HEK293T (cell line): ENCODE results near the gene TBC1D5.
"Not testable (repeated sequence)": the region's sequence is repeated elsewhere in the genome, so short reads cannot be mapped to it uniquely, and the experiment has no call there.

ENCODE experiments used
- CTCF ChIA-PET: fragments of 350-600 bp; formaldehyde crosslinking; extraction: SDS; loops from one replicate; lab custom pipeline; 2021; ENCODE audit warnings: antibody characterized with exemption, inconsistent platforms; lab: Yijun Ruan, JAX
- POLR2A ChIA-PET: fragments of 350-600 bp; formaldehyde crosslinking; extraction: SDS; loops from one replicate; lab custom pipeline; 2020; ENCODE audit warnings: antibody characterized with exemption, inconsistent platforms; lab: Yijun Ruan, JAX
- DNase-seq: peaks from one replicate; pipeline ENCODE4 v3.0.0; 2012; ENCODE audit warnings: mixed read lengths; ENCODE audit errors: extremely low spot score
- ARNT ChIP-seq: fragments of 450-650 bp; IDR thresholded peaks from 2 replicates; pipeline ENCODE4 v1.6.1; 2017; ENCODE audit warnings: mild to moderate bottlenecking
- BHLHE40 ChIP-seq: fragments of 450-650 bp; IDR thresholded peaks from 2 replicates; pipeline ENCODE4 v1.6.1; 2016; ENCODE audit warnings: mild to moderate bottlenecking, moderate library complexity, borderline replicate concordance
- CTBP1 ChIP-seq: fragments of 450-650 bp; IDR thresholded peaks from 2 replicates; pipeline ENCODE4 v1.6.1; 2016; ENCODE audit warnings: borderline replicate concordance
- ELF4 ChIP-seq: fragments of 450-650 bp; IDR thresholded peaks from 2 replicates; pipeline ENCODE4 v1.6.1; 2017; ENCODE audit warnings: antibody characterized with exemption
- FOXA1 ChIP-seq: fragments of 450-650 bp; IDR thresholded peaks from 2 replicates; pipeline ENCODE4 v1.6.1; 2016; ENCODE audit warnings: mild to moderate bottlenecking
- FOXK2 ChIP-seq: fragments of 450-650 bp; IDR thresholded peaks from 2 replicates; pipeline ENCODE4 v1.6.1; 2016; ENCODE audit warnings: mild to moderate bottlenecking
- FOXM1 ChIP-seq: fragments of 450-650 bp; IDR thresholded peaks from 2 replicates; pipeline ENCODE4 v1.6.1; 2017; ENCODE audit warnings: mild to moderate bottlenecking, borderline replicate concordance
- HDGF ChIP-seq: fragments of 450-650 bp; IDR thresholded peaks from 2 replicates; pipeline ENCODE4 v1.6.1; 2017; ENCODE audit warnings: antibody characterized with exemption, borderline replicate concordance
- L3MBTL2 ChIP-seq: fragments of 450-650 bp; conservative IDR thresholded peaks from 2 replicates; pipeline ENCODE4 v1.6.1; 2016; ENCODE audit warnings: mild to moderate bottlenecking
- LEF1 ChIP-seq: fragments of 450-650 bp; IDR thresholded peaks from 2 replicates; pipeline ENCODE4 v1.6.1; 2017; ENCODE audit warnings: mild to moderate bottlenecking, borderline replicate concordance
- NFRKB ChIP-seq: fragments of 450-650 bp; IDR thresholded peaks from 2 replicates; pipeline ENCODE4 v1.6.1; 2016; ENCODE audit warnings: mild to moderate bottlenecking, moderate library complexity
- SP1 ChIP-seq: fragments of 450-650 bp; IDR thresholded peaks from 2 replicates; pipeline ENCODE4 v1.6.1; 2017
- SUZ12 ChIP-seq: fragments of 450-650 bp; IDR thresholded peaks from 2 replicates; pipeline ENCODE4 v1.6.1; 2016; ENCODE audit warnings: mild to moderate bottlenecking
- TARDBP ChIP-seq: fragments of 450-650 bp; IDR thresholded peaks from 2 replicates; pipeline ENCODE4 v1.6.1; 2016
- ZNF384 ChIP-seq: fragments of 450-650 bp; IDR thresholded peaks from 2 replicates; pipeline ENCODE4 v1.6.1; 2016
- TF ChIP-seq, protein P1 (sequence below): fragments of 450-650 bp; IDR thresholded peaks from 2 replicates; pipeline ENCODE4 v1.6.1; 2016

TBC1D5 gene

DNA sequence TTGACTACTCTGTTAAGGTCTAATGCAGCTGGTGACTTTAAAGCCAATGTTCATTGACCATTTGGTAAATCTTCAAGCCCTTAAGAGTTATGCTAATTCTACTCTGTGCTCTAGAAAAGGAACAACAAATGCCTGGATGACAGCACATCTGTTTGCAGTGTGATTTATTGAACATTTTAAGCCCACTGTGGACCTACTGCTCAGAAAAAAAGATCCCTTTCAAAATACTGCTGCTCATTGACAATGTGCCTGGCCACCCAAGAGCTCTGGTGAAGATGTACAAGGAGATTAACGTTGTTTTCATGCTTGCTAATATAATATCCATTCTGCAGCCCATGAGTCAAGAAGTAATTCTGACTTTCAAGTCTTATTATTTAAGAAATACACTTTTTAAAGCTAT, 110.8 kb downstream of the TBC1D5 start:
- DNase-seq: no peak
- ChIA-PET POLR2A (no interaction called here), CTCF (interaction anchor here (0.6 to 0.9 kb wide), 2 partner anchors 14 to 206 kb away, joined by 3 to 4 read pairs; no protein-coding TSS in a partner anchor)
- TF ChIP-seq NFRKB (no peak), CTBP1 (no peak)

DNA sequence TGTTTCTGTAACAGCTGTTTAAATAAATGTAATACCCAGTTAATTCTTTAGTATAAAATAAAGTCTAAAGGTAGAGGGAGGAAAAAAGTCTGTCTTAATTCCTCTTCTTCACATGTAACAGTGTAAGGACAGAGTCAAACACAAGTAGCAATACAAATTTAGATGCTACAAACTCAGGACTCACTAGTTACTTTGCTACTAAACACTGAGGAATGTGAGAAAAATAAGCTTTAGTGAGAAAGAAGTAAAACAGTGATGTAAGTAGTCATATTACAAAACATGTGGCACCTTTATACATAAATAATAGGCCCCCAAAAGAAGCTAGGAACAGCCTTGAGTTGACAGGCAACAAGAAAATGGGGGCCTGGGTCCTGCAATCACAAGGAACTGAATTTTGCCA, 113.0 kb downstream of the TBC1D5 start:
- no peak for TF ChIP-seq FOXA1
- TF ChIP-seq CTBP1: no peak
- TF ChIP-seq L3MBTL2: no peak
- TF ChIP-seq FOXK2: no peak
- TF ChIP-seq LEF1: no peak
- TF ChIP-seq, protein P1, sequence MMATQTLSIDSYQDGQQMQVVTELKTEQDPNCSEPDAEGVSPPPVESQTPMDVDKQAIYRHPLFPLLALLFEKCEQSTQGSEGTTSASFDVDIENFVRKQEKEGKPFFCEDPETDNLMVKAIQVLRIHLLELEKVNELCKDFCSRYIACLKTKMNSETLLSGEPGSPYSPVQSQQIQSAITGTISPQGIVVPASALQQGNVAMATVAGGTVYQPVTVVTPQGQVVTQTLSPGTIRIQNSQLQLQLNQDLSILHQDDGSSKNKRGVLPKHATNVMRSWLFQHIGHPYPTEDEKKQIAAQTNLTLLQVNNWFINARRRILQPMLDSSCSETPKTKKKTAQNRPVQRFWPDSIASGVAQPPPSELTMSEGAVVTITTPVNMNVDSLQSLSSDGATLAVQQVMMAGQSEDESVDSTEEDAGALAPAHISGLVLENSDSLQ: no peak
- no peak for TF ChIP-seq TARDBP
- TF ChIP-seq SP1: no peak
- TF ChIP-seq ARNT: no peak
- TF ChIP-seq BHLHE40: no peak
- TF ChIP-seq ELF4: no peak
- no peak for TF ChIP-seq HDGF
- no peak for TF ChIP-seq SUZ12
- no peak for TF ChIP-seq NFRKB
- TF ChIP-seq FOXM1: no peak
- TF ChIP-seq ZNF384: no peak
- CTCF ChIA-PET: interaction anchor here (0.6 kb wide), 2 partner anchors 16 to 114 kb away, joined by 3 read pairs; no protein-coding TSS in a partner anchor
- DNase-seq: no peak
- POLR2A ChIA-PET: no interaction called here

DNA sequence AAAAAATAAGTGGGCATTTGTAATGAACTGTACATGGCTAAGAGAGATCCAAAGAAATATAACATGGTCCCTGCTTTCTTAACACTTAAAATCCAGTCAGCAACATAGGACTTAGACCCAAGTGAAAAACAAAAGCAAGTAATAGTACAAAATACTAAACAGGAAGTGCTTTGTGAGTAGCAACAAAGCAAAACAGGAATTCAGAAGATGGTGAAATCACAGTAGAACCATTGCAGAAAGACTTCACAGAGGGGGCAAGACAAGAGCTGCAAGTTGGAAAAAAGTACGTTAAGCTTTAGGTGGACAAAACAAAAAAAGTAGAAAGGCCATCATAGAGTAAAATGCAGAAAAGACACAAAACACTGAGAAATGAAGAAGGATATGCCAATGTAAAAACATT, 116.0 kb downstream of the TBC1D5 start:
- POLR2A ChIA-PET: no interaction called here
- no peak for DNase-seq
- TF ChIP-seq ARNT: no peak
- no peak for TF ChIP-seq SP1
- TF ChIP-seq FOXA1: no peak
- no peak for TF ChIP-seq CTBP1
- TF ChIP-seq ZNF384: no peak
- TF ChIP-seq NFRKB: no peak
- TF ChIP-seq L3MBTL2: no peak
- no peak for TF ChIP-seq SUZ12
- TF ChIP-seq TARDBP: no peak
- TF ChIP-seq, protein P1: no peak
- no peak for TF ChIP-seq ELF4
- TF ChIP-seq FOXK2: no peak
- TF ChIP-seq FOXM1: no peak
- TF ChIP-seq LEF1: no peak
- no peak for TF ChIP-seq HDGF
- no peak for TF ChIP-seq BHLHE40
- CTCF ChIA-PET: no interaction called here

DNA sequence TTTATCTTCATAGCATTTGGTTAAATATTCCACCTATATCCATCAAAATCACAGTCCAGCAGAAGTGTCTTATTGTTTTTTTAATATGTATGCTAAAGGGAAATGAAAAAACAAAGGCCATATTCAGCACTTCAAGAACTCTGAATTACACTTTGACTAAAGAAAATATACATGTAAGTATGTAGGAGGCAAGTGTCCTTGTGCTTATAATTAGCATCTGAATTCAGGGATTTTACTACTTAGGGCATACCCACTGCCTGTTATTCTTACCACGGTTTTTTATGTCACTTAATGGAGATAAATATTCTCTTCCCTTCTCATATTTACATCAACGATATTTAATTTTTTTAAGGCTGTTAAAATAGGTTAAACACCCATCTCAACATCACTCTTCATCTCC, 117.3 kb downstream of the TBC1D5 start:
- ChIA-PET CTCF (no interaction called here), POLR2A (no interaction called here)
- no peak for DNase-seq
- no peak for TF ChIP-seq BHLHE40
- no peak for TF ChIP-seq TARDBP
- TF ChIP-seq SP1: no peak
- TF ChIP-seq CTBP1: no peak
- TF ChIP-seq HDGF: no peak
- TF ChIP-seq, protein P1: no peak
- no peak for TF ChIP-seq LEF1
- no peak for TF ChIP-seq FOXK2
- no peak for TF ChIP-seq ELF4
- TF ChIP-seq FOXA1: no peak

DNA sequence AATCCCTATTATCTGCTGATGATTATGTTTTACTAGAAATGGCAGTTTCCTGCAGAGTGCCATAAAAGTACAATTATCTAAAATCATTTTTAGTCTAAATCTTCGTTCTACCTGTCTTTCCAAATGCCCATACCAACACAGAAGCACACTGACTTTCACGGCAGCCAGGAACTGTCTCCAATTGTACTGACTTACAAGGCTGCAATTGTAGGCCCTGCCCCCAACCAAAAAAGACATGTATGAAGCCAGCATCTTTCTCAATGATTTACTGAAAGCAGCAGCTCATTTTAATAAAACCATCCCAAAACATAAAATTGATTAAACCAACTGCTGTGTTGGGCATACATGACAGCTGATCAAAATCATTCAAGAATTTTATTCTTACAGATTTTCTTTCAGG, 119.0 kb downstream of the TBC1D5 start:
- CTCF ChIA-PET: no interaction called here
- no peak for DNase-seq
- TF ChIP-seq HDGF (no peak), ZNF384 (no peak), TARDBP (no peak), BHLHE40 (no peak), SUZ12 (no peak)
- POLR2A ChIA-PET: no interaction called here

DNA sequence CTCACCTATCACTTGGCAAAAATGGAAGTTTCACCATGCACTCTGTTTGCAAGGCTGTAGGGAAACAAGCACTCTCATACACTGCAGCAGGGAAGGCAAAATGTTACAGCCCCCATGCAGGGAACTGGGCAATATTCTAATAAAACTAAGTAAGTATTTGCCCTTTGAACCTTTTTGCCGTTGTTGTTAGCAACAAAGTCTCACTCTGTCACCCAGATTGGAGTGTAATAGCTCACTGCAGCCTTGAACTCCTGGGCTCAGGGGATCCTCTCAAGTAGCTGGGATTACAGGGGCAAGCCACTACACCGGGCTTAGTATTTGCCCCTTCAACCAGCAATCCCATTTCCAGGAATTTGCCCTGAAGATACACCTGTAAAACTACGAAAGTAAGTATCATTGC, 122.5 kb downstream of the TBC1D5 start:
- no peak for TF ChIP-seq NFRKB
- TF ChIP-seq CTBP1: no peak
- TF ChIP-seq ELF4: no peak
- TF ChIP-seq BHLHE40: no peak
- DNase-seq: no peak
- ChIA-PET CTCF (no interaction called here), POLR2A (no interaction called here)

DNA sequence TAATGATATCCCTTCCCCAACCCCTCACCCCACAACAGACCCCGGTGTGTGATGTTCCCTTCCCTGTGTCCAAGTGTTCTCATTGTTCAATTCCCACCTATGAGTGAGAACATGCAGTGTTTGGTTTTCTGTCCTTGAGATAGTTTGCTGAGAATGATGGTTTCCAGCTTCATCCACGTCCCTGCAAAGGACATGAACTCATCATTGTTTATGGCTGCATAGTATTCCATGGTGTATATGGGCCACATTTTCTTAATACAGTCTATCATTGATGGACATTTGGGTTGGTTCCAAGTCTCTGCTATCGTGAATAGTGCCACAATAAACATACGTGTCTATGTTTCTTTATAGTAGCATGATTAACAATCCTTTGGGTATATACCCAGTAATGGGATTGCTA, 129.4 kb downstream of the TBC1D5 start:
- CTCF ChIA-PET, POLR2A ChIA-PET: not testable (repeated sequence)

More for the DNA sequence above, 129.4 kb downstream of the TBC1D5 start:
- not testable (repeated sequence) for DNase-seq
